Forelimb muscle (tissue), 1 donor: Measurements from ENCODE around the gene CHAC2. TPM values are rescaled to one million over a fixed set of nuclear protein-coding genes. Genes with fewer than 3 reads are reported as not detected.
A peak's percentile ranks its signal among the peaks of the same experiment; 100 is the strongest.
"Not testable (repeated sequence)": the region's sequence is repeated elsewhere in the genome, so short reads cannot be mapped to it uniquely, and the experiment has no call there.

Experiments used
- DNase-seq: peaks from one replicate; pipeline ENCODE4 v3.0.0-alpha.2; 2013; ENCODE audit warnings: low read depth
- polyA plus RNA-seq: library from polyadenylated mRNA; unstranded; fragments of 120-200 nt; gene quantifications from one replicate; pipeline ENCODE4 v1.2.1, GENCODE V29; 2013; ENCODE audit not compliant: insufficient read length

The CHAC2 gene
- 1.9 TPM for polyA plus RNA-seq

DNA sequence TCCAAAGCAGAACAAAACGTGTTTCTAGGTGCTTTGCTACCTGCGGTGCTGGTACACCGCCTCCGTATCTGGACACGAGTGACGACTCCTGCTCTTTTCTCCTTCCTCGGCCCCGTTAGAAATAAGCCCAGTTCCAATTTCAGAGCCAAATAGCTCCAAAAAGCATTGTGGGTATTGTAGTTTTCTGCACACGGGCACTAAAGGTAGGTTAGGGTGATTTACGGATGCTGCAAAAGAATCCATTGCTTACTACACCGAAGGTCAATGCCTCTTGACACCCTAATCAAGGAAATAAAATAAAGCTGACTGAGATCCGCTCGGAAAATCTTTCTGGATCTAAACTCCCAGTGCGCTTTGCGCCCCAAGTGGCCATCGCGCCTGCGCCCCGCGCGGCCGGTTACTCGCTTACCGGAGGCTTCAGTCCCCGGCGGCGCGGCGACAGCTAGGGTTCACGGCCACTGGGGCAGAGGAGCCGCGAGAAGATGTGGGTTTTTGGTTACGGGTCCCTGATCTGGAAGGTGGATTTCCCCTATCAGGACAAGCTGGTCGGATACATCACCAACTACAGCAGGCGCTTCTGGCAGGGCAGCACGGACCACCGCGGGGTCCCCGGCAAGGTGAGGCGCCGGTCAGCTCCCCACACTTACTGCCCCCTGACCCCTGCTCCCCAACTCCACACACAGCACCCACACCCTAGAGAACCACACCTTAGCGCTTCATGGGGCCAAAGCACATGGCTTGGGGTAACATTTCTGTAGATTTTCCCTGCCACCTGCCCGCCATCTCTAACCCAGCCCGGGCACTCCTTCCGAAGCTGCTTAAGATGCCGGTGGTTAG lies at the start of gene CHAC2:
TSS of gene CHAC2 (plus strand) at position 400 of the 837 bp plus-strand sequence. CDS start at position 483, 83 bp downstream.
- peak; percentile 46 for DNase-seq

DNA sequence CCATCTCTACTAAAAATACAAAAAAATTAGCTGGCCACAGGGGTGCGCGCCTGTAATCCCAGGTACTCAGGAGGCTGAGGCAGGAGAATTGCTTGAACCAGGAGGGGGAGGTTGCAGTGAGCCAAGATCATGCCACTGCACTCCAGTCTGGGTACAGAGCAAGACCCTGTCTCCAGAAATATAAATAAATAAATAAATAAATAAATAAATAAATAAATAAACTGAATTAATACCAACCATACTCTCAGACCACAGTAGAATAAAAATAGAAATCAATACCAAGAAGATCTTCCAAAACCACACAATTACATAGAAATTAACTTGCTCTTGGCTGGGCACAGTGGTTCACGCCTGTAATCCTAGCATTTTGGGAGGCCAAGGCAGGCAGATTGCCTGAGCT lies 46.7 kb upstream of the CHAC2 start:
- not testable (repeated sequence) for DNase-seq

DNA sequence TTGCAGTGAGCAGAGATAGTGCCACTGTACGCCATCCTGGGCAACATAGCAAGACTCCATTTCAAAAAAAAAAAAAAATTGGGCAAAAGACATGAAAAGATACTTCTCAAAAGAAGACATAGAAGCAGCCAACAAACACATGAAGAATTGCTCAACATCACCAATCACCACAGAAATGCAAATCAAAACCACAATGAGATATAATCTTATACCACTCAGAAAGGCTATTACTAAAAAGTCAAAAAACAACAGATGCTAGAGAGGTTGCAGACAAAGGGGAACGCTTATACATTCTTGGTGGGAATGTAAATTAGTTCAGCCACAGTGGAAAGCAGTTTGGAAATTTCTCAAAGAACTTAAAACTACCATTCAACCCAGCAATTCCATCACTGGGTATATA lies 43.1 kb upstream of the CHAC2 start:
- DNase-seq, result no peak

DNA sequence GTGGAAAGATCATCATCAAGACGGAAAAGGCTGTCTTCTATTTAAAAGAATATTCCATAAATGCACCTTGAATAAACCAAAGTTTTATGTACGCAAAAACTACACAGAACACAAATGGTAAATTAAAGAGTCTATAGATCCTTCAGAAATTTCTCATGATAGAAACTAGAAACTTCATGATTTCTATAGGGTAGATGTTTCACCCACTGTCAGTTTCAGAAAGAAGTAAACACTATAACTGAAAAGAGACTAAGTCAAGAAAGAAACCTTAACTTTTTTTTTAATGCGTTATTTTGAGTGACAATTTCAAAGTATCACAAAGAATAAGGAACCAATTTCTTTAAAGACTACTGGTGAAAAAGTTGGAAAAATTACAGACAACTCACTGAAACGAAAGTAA lies 41.9 kb upstream of the CHAC2 start:
- no peak for DNase-seq

DNA sequence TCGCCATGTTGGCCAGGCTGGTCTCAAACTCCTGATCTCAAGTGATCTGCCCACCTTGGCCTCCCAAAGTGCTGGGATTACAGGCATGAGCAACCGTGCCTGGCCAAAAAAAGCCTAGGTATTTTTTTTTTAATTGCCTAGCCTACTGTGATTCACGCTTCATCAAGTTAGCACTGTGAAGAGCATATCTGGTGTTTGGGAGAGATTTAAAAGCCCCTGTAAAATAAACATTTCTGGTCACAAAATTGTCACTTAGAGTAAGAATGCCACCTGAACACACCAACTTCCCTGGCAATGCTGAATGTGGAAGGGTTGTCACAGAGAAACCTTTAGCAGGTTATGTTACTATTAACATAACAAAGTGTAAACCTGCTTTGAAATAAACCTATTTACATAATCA lies 39.7 kb upstream of the CHAC2 start:
- no peak for DNase-seq

DNA sequence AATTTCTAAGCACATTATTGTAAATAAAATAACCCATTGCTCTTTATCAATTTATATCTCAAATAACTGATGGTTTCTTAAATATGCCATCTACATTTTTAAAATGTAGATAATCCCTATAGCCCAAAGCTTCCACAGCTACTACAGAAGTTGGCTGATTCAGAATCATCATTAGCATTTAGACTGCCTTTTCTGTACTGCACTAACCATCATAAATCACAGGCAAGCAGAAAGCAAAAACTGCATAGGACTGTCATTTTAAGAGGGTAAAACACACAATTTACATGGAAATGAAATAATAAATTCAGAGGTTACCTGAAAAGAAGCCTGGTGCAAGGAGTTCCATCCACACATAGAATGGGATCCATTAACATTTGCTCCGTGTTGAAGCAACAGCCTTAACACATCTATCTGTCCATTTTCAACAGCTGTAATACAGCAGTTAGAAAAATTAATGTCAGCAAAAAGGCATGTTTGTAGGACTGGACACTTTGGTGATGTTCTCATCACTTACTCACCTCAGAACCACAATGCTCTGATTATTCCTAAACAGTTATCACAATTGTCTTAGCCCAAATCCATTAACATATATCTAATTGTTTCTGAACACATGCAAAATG lies 38.4 kb upstream of the CHAC2 start:
- DNase-seq, result no peak

GRCh38 chr2:53737091-53737490 lies 30.5 kb upstream of the CHAC2 start:
- DNase-seq, result no peak

- no peak for DNase-seq
Observed at GRCh38 chr2:53739032-53739431, 28.6 kb upstream of the CHAC2 start.

GRCh38 chr2:53740170-53740569 lies 27.4 kb upstream of the CHAC2 start:
- DNase-seq, result peak; percentile 14

DNA sequence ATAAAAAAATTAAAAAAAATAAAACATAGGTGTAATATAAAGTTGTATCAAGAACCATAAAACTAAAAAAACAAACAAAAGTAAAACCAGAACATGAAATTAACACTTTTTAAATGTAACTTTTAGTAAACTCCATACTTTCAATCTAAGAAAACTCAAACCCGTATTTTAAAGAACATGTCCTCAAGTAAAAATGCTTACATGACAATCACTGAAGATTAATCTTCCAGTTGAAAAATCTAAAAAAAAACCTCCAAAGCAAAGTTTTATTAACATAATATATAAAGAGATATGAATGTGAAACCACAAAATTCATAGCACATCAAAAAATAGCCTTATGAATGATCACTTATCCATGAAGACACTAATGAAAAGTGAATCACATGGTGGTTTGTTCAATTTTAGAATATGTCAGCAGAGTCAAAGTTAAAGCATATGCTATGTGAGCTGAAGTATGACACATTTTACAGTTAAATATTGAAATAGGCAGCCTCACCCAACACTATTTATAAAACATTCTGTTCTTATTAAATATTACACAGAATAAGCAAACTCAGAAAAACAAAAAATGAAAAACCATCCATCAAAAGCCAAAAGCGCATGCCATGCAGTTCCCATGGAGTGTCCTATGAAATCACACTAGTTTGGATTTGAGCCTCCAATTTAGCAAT lies 23.1 kb upstream of the CHAC2 start:
- no peak for DNase-seq

DNA sequence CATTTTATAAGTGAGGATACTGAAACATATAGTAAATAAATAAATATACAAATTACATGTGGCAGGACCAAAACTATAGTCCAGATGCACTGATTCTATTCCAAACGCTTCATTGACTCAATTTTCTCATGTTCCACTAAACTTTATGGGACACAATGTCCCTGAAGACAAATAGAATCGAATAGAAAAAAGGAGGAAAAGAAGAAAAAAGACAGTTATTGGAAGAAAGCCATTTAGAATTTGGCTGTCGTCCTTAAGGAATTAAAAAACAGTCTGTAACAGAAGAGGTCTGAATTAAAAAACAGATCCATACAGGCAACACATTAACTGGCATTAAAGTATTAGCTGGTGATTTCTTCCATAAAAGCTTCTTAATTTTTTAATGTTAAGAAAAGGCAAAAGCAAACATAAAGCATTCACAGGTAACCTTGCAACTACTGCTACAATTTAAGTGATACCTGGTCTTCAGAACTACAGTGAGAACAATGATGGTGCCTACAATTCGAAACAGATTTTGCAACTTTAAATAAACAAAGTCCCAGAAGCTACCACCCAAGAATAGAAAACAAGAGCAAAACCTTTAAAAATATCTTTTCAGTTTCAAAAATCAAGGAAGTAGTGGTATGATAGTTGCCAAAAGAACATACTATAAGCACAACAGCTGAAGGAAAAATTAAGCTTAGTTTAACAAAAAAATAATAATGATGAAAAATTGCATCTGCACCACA lies 17.4 kb upstream of the CHAC2 start:
- DNase-seq, result peak; percentile 31

- DNase-seq, result no peak
Observed at GRCh38 chr2:53751728-53752127, 15.9 kb upstream of the CHAC2 start.

GRCh38 chr2:53752385-53752784 lies 15.2 kb upstream of the CHAC2 start:
- no peak for DNase-seq

- no peak for DNase-seq
Observed at GRCh38 chr2:53753041-53753440, 14.6 kb upstream of the CHAC2 start.

- no peak for DNase-seq
Observed at GRCh38 chr2:53755121-53755520, 12.5 kb upstream of the CHAC2 start.

DNA sequence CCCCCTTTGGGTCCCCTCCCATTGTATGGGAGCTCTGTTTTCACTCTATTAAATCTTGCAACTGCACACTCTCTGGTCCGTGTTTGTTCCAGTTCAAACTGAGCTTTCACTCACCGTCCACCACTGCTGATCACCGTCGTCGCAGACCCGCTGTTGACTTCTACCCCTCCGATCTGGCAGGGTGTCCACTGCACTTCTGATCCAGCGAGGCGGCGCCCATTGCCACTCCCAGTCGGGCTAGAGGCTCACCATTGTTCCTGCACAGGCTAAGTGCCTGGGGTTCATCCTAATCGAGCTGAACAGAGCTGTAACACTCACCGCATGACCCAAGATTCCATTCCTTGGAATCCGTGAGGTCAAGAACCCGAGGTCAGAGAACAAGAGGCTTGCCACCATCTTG lies 11.0 kb upstream of the CHAC2 start:
- no peak for DNase-seq

DNA sequence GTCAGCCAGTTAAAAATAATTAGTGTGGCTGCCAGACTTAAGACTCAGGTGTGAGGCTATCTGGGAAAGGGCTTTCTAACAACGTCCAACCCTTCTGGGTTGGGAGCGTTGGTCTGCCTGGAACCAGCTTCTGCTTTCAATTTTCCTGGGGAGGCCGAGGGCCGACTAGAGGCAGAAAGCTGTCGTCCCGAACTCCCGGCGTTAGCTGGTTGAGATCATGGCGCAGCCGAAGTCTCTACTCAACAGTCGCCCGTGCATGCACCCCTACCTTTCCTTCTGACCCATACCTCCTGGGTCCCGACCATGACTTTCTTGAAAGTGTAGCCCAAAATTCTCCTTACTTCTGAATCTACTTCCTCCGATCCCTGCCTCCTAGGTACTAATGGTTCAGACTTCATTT lies 10.4 kb upstream of the CHAC2 start:
- not testable (repeated sequence) for DNase-seq

GRCh38 chr2:53765767-53766166 lies 1.8 kb upstream of the CHAC2 start:
- DNase-seq, result no peak

GRCh38 chr2:53768242-53768542 lies 588 bp downstream of the CHAC2 start:
- DNase-seq, result no peak

DNA sequence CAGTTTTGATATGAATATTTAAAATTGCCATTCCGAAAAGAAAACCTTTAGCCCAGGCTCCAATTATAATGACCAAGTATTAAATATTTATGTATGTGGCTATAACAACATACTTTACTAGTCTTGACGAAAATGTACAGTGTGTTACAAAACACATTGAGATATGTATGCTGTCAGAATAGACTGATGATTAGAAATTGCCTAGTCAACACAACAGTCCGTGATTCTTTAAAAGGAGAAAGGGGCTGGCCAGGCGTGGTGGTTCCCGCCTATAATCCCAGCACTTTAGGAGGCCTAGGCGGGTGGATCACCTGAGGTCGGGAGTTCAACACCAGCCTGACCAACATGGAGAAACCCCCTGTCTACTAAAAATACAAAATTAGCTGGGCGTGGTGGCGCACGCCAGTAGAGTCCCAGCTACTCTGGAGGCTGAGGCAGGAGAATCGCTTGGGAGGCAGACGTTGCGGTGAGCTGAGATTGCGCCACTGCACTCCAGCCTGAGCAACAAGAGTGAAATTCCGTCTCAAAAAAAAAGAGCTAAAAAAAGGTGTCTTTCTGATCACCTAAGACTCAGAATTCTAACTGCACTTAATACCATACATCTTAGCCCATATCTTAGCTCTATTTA lies 1.8 kb downstream of the CHAC2 start:
- no peak for DNase-seq

- DNase-seq, result no peak
Observed at GRCh38 chr2:53770264-53770663, 2.7 kb downstream of the CHAC2 start.

- no peak for DNase-seq
Observed at GRCh38 chr2:53777134-53777533, 9.5 kb downstream of the CHAC2 start.
